Sigmoid colon (tissue), 4 donors: ENCODE measurements around the gene SNX21.

Experiments used
- CTCF ChIP-seq, 4 experiments: fragments of 450-650 bp in 3 of 4; fragments of 200-600 bp in 1 of 4; IDR thresholded peaks; one replicate each; pipeline ENCODE4 v1.5.1; 2016 to 2019; ENCODE audit warnings: antibody characterized with exemption in 4 of 4, mild to moderate bottlenecking in 3 of 4, moderate library complexity in 2 of 4
- EP300 ChIP-seq, 4 donors: sonication (generic); formaldehyde crosslinking; IDR thresholded peaks; one replicate each; pipeline ENCODE4 v1.6.1; 2017; ENCODE audit warnings: antibody characterized with exemption in 4 of 4
- POLR2A ChIP-seq, 2 donors: fragments of 450-650 bp; IDR thresholded peaks; one replicate each; pipeline ENCODE4 v1.6.1; 2016; ENCODE audit warnings: antibody characterized with exemption in 2 of 2, mild to moderate bottlenecking in 2 of 2, moderate library complexity in 2 of 2
- POLR2AphosphoS5 ChIP-seq, 4 donors: sonication (generic); formaldehyde crosslinking; IDR thresholded peaks; one replicate each; pipeline ENCODE4 v1.6.1; 2017; ENCODE audit warnings: antibody characterized with exemption in 4 of 4

- TF ChIP-seq POLR2A (IDR thresholded peaks at IDR 0.05) (no peak), CTCF (IDR thresholded peaks at IDR 0.05) (no peak), POLR2AphosphoS5 (IDR thresholded peaks at IDR 0.05) (no peak), EP300 (IDR thresholded peaks at IDR 0.05) (no peak)
Observed at GRCh38 chr20:45883100-45883469, 49.5 kb downstream of the SNX21 start.
